ENCODE results near the gene MFSD6L.

DNA sequence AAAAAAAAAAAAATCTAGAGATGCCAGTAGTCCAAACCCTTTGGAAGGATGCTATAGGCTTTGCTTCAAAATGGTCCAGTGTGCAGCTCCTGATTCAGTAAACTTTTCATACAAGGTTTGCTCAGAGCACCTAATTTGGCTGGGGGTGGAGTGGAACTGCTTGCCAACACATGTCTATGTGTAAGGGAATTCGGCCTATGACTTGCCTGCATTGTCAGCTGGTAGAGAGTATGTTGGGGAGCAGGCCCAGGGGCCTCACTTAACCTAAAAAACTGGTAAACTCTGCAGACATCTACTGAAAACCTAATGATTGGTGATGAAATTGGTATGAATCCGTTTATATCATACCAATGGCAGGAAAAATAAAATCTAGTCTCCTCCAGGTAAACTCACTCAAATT lies 1.5 kb upstream of the MFSD6L start:
- TF ChIP-seq, protein P1, sequence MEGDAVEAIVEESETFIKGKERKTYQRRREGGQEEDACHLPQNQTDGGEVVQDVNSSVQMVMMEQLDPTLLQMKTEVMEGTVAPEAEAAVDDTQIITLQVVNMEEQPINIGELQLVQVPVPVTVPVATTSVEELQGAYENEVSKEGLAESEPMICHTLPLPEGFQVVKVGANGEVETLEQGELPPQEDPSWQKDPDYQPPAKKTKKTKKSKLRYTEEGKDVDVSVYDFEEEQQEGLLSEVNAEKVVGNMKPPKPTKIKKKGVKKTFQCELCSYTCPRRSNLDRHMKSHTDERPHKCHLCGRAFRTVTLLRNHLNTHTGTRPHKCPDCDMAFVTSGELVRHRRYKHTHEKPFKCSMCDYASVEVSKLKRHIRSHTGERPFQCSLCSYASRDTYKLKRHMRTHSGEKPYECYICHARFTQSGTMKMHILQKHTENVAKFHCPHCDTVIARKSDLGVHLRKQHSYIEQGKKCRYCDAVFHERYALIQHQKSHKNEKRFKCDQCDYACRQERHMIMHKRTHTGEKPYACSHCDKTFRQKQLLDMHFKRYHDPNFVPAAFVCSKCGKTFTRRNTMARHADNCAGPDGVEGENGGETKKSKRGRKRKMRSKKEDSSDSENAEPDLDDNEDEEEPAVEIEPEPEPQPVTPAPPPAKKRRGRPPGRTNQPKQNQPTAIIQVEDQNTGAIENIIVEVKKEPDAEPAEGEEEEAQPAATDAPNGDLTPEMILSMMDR (IDR thresholded peaks at IDR 0.05; ENCODE audit: low read length) = no peak
- TF ChIP-seq EZH2 (IDR thresholded peaks at IDR 0.05; ENCODE audit: borderline replicate concordance, low read length) = no peak
